ENCODE results near the gene BOD1L1. TPM values are rescaled to one million over a fixed set of nuclear protein-coding genes. Genes with fewer than 3 reads are reported as not detected.

The BOD1L1 gene
- total RNA-seq, 1 experiment from 2014 or later = 22.0 TPM

- Histone ChIP-seq H3K4me2 (ENCODE audit: low read length) (peak overlapping the region; percentile 95), H4K20me1 (ENCODE audit: low read length) (no peaks in the 10 kb centered on the region), H3K79me2 (ENCODE audit: low read length) (no peaks in the 10 kb centered on the region), H3K27ac (ENCODE audit: low read length) (no peak overlapping the region), H3K9ac (ENCODE audit: low read length) (no peak overlapping the region), H3K36me3 (ENCODE audit: low read depth, low read length) (no peaks in the 10 kb centered on the region), H3K9me2 (replicated peaks; ENCODE audit: low read length) (no peaks in the 10 kb centered on the region), H3K9me3 (ENCODE audit: low read length) (no peaks in the 10 kb centered on the region), H3K27me3 (ENCODE audit: low read length) (peaks cover 37% of the 10 kb centered on the region), H3F3A (ENCODE audit: low read length, unreplicated experiment) (no peaks in the 10 kb centered on the region), H2AFZ (ENCODE audit: low read length) (peak overlapping the region; percentile 97), H3K4me1 (ENCODE audit: insufficient read depth, low read length) (peaks cover 8% of the 10 kb centered on the region), H3K4me3 (ENCODE audit: low read length) (peak overlapping the region; percentile 75)
- TF ChIP-seq EZH2 (IDR thresholded peaks at IDR 0.05; ENCODE audit: low read length, unreplicated experiment) (no peak), EZH2phosphoT487 (IDR thresholded peaks at IDR 0.05; ENCODE audit: borderline replicate concordance, low read length) (no peak), CTCF (conservative IDR thresholded peaks at IDR 0.05; ENCODE audit: low read depth, low read length) (no peak)
- intact Hi-C loops (cut with micrococcal nuclease) = loop anchor here (1.0 to 5.0 kb wide), 2 partner anchors 62 to 692 kb away; partner anchors contain the start of gene RAB28
- BruUV-seq (replicated peaks) = no TSS peak
- CTCF ChIA-PET = no interaction called here
- peak; percentile 68 for DNase-seq
- POLR2A ChIA-PET (ENCODE audit: unreplicated experiment) = no interaction called here
- peak; percentile 89 for ATAC-seq
Measured at GRCh38 chr4:13544606-13545393, 82.7 kb downstream of the BOD1L1 start.

GRCh38 chr4:13543839-13544605, 83.5 kb downstream of the BOD1L1 start, which contains the start of gene NKX3-2:
NKX3-2 (minus strand) TSS chr4:13544508; CDS start chr4:13544414, 94 bp downstream.
- H3F3A ChIP-seq (ENCODE audit: low read length, unreplicated experiment) = no peaks in the 10 kb centered on the region
- H3K9ac ChIP-seq (ENCODE audit: low read length) = no peak within 1 kb of the TSS
- POLR2A ChIA-PET (ENCODE audit: unreplicated experiment) = no interaction called here
- H3K79me2 ChIP-seq (ENCODE audit: low read length) = no peaks in the 10 kb centered on the region
- intact Hi-C loops (cut with micrococcal nuclease) = no loop called here
- peak; percentile 25 for DNase-seq
- peak; percentile 63 for ATAC-seq
- no peaks in the 10 kb centered on the region for H3K9me3 ChIP-seq (ENCODE audit: low read length)
- no peaks in the 10 kb centered on the region for H3K36me3 ChIP-seq (ENCODE audit: low read depth, low read length)
- BruUV-seq (replicated peaks) = no TSS peak
- H3K4me1 ChIP-seq (ENCODE audit: insufficient read depth, low read length) = peaks cover 8% of the 10 kb centered on the region
- no peaks in the 10 kb centered on the region for H3K9me2 ChIP-seq (replicated peaks; ENCODE audit: low read length)
- H4K20me1 ChIP-seq (ENCODE audit: low read length) = no peaks in the 10 kb centered on the region
- TF ChIP-seq EZH2 (IDR thresholded peaks at IDR 0.05; ENCODE audit: low read length, unreplicated experiment) = no peak
- no peak for TF ChIP-seq CTCF (conservative IDR thresholded peaks at IDR 0.05; ENCODE audit: low read depth, low read length)
- TF ChIP-seq EZH2phosphoT487 (IDR thresholded peaks at IDR 0.05; ENCODE audit: borderline replicate concordance, low read length) = no peak
- peaks cover 43% of the 10 kb centered on the region for H3K27me3 ChIP-seq (ENCODE audit: low read length)
- peak within 1 kb of the TSS; percentile 97 for H2AFZ ChIP-seq (ENCODE audit: low read length)
- CTCF ChIA-PET = no interaction called here
- no peak within 1 kb of the TSS for H3K27ac ChIP-seq (ENCODE audit: low read length)
- H3K4me3 ChIP-seq (ENCODE audit: low read length) = peak within 1 kb of the TSS; percentile 75
- peak within 1 kb of the TSS; percentile 95 for H3K4me2 ChIP-seq (ENCODE audit: low read length)

Data from PC-3 (cell line).